Panc1 (cell line): Measurements from ENCODE around the gene RNU1-4. TPM values are rescaled to one million over a fixed set of nuclear protein-coding genes. Genes with fewer than 3 reads are reported as not detected.
"Not testable (repeated sequence)": the region's sequence is repeated elsewhere in the genome, so short reads cannot be mapped to it uniquely, and the experiment has no call there.

Source experiments
- ATAC-seq: fragments of 200-7000 bp; cut with Tn5 transposase; 2 replicates; pipeline ENCODE4 v1.9.1; 2020; ENCODE audit warnings: mild to moderate bottlenecking, moderate library complexity
- BruUV-seq: library from RNA; stranded (reverse); fragments of 400-500 nt; replicated peaks from 2 replicates; lab custom pipeline; 2021; lab: Mats Ljungman, UMichigan
- CTCF ChIA-PET: fragments of 300-600 bp; sonication (Branson Sonifier 250); formaldehyde crosslinking; loops from one replicate; lab custom pipeline; 2022; ENCODE audit warnings: antibody characterized with exemption; lab: Charles Lee
- POLR2A ChIA-PET: fragments of 300-600 bp; sonication (Branson Sonifier 250); formaldehyde crosslinking; loops from one replicate; lab custom pipeline; 2022; ENCODE audit warnings: antibody characterized with exemption; lab: Charles Lee
- DNase-seq: peaks from one replicate; pipeline ENCODE4 v3.0.0-alpha.2; 2010; ENCODE audit warnings: low read depth, low spot score
- H3K27ac ChIP-seq: 2 replicates; pipeline ENCODE4 v1.5.1; 2011; ENCODE audit warnings: mild to moderate bottlenecking, low read length, inconsistent platforms
- H3K27me3 ChIP-seq: fragments of 200-500 bp; sonication (Bioruptor generic); 2 replicates; pipeline ENCODE4 v1.6.0; 2014; ENCODE audit warnings: low read length, inconsistent platforms; ENCODE audit not compliant: control insufficient read depth, insufficient read depth
- H3K36me3 ChIP-seq: fragments of 200-500 bp; sonication (Bioruptor generic); 2 replicates; pipeline ENCODE4 v1.5.1; 2014; ENCODE audit warnings: inconsistent platforms, mild to moderate bottlenecking, low read length, moderate library complexity; ENCODE audit not compliant: control insufficient read depth, insufficient read depth
- H3K4me1 ChIP-seq: 2 replicates; pipeline ENCODE4 v1.5.1; 2011; ENCODE audit warnings: inconsistent platforms, mild to moderate bottlenecking, low read length, moderate library complexity; ENCODE audit not compliant: control insufficient read depth, insufficient read depth
- H3K4me3 ChIP-seq, 2 experiments: 2 replicates each; pipeline ENCODE4 v1.5.1; 2011 to 2012; ENCODE audit warnings: low read depth in 2 of 2, low read length in 2 of 2, mild to moderate bottlenecking in 2 of 2, inconsistent platforms in 1 of 2, moderate library complexity in 1 of 2
- H3K9me3 ChIP-seq: fragments of 200-500 bp; sonication (Bioruptor generic); 2 replicates; pipeline ENCODE4 v1.5.1; 2014; ENCODE audit warnings: low read depth, mild to moderate bottlenecking, inconsistent platforms, low read length, moderate library complexity; ENCODE audit not compliant: control insufficient read depth, insufficient read depth
- POLR2AphosphoS5 ChIP-seq: IDR thresholded peaks from 2 replicates; pipeline ENCODE4 v1.6.1; 2012; ENCODE audit warnings: mild to moderate bottlenecking, low read depth, low read length, moderate library complexity
- SIN3A ChIP-seq: IDR thresholded peaks from 2 replicates; pipeline ENCODE4 v1.6.1; 2012; ENCODE audit warnings: low read depth, mild to moderate bottlenecking, low read length, moderate library complexity, borderline replicate concordance; ENCODE audit not compliant: insufficient read depth
- TCF7L2 ChIP-seq: IDR thresholded peaks from 2 replicates; pipeline ENCODE4 v1.6.1; 2011; ENCODE audit warnings: mild to moderate bottlenecking, low read depth, low read length, inconsistent platforms
- in situ Hi-C: cut with HindIII; loops from 2 replicates; pipeline ENCODE4 v1.10.0; 2016; ENCODE audit warnings: low sequenced_read_pairs, low pct_unique_long_range_greater_than_20kb
- intact Hi-C: fragments of 100-400 bp; cut with micrococcal nuclease; formaldehyde crosslinking; loops from one replicate; pipeline ENCODE4 v1.10.0; 2022; ENCODE audit not compliant: unreplicated experiment
- total RNA-seq: library from RNA; stranded (reverse); gene quantifications from one replicate; pipeline ENCODE4 v1.2.1, GENCODE V29; 2021; ENCODE audit not compliant: unreplicated experiment
- TF ChIP-seq, protein P1 (sequence below): fragments of 450-650 bp; IDR thresholded peaks from 2 replicates; pipeline ENCODE4 v1.5.1; 2017; ENCODE audit warnings: mild to moderate bottlenecking
- TF ChIP-seq, protein P2 (sequence below), 2 experiments: IDR thresholded peaks; 2 replicates each; pipeline ENCODE4 v1.6.1; 2011 to 2012; ENCODE audit warnings: low read depth in 2 of 2, control low read depth in 1 of 2, low read length in 1 of 2, mild to moderate bottlenecking in 1 of 2, moderate library complexity in 1 of 2; ENCODE audit not compliant: insufficient read depth in 1 of 2

Gene RNU1-4
- total RNA-seq, 1 experiment from 2014 or later, result 1,290 TPM

DNA sequence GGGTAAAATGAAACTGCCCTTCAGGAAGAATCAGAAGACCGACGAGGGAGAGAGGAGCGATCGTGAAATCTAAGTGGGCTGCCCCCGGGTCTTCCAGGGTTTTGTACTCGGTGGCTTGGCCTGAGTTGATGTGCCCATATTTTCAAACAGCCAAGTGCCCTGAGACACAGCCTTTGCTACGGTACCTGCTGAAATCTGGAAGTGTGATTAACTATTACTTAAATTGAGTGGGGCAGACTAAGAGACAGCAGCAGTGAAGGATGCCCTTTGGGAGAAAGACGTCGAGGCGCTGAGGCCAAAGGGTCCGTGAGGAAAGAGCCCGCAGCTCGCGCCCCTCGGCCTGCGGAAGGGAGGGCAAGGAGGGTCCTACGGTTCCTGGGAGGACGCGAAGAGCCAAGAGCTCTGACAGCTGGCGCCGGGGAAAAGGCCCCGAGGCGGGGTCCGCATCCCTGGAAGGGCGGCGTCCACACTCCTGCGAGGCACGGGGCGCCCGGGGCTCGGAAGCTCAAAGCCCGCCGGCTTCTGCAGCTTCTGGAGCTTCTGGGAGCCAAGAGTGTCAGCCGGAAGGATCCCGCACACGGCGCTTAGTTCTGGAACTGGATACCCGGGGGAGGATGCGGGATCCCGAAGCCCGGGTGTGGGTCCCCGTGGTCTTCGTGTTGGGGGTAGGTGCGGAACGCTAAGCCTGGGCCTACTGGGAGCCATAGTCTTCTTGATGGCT, 15.4 kb upstream of the RNU1-4 start:
- Histone ChIP-seq H3K4me1 (no peaks in the 10 kb centered on the region), H3K4me3 (no peak overlapping the region), H3K9me3 (no peaks in the 10 kb centered on the region), H3K27me3 (no peaks in the 10 kb centered on the region), H3K36me3 (no peaks in the 10 kb centered on the region), H3K27ac (no peak overlapping the region)
- CTCF ChIA-PET, result interaction anchor here (0.6 kb wide), 1 partner anchor 19 kb away, joined by 4 read pairs; no protein-coding TSS in a partner anchor
- no TSS peak for BruUV-seq
- no peak for ATAC-seq
- no peak for TF ChIP-seq POLR2AphosphoS5
- TF ChIP-seq TCF7L2, result no peak
- TF ChIP-seq, protein P1, sequence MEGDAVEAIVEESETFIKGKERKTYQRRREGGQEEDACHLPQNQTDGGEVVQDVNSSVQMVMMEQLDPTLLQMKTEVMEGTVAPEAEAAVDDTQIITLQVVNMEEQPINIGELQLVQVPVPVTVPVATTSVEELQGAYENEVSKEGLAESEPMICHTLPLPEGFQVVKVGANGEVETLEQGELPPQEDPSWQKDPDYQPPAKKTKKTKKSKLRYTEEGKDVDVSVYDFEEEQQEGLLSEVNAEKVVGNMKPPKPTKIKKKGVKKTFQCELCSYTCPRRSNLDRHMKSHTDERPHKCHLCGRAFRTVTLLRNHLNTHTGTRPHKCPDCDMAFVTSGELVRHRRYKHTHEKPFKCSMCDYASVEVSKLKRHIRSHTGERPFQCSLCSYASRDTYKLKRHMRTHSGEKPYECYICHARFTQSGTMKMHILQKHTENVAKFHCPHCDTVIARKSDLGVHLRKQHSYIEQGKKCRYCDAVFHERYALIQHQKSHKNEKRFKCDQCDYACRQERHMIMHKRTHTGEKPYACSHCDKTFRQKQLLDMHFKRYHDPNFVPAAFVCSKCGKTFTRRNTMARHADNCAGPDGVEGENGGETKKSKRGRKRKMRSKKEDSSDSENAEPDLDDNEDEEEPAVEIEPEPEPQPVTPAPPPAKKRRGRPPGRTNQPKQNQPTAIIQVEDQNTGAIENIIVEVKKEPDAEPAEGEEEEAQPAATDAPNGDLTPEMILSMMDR, result no peak
- TF ChIP-seq, protein P2, sequence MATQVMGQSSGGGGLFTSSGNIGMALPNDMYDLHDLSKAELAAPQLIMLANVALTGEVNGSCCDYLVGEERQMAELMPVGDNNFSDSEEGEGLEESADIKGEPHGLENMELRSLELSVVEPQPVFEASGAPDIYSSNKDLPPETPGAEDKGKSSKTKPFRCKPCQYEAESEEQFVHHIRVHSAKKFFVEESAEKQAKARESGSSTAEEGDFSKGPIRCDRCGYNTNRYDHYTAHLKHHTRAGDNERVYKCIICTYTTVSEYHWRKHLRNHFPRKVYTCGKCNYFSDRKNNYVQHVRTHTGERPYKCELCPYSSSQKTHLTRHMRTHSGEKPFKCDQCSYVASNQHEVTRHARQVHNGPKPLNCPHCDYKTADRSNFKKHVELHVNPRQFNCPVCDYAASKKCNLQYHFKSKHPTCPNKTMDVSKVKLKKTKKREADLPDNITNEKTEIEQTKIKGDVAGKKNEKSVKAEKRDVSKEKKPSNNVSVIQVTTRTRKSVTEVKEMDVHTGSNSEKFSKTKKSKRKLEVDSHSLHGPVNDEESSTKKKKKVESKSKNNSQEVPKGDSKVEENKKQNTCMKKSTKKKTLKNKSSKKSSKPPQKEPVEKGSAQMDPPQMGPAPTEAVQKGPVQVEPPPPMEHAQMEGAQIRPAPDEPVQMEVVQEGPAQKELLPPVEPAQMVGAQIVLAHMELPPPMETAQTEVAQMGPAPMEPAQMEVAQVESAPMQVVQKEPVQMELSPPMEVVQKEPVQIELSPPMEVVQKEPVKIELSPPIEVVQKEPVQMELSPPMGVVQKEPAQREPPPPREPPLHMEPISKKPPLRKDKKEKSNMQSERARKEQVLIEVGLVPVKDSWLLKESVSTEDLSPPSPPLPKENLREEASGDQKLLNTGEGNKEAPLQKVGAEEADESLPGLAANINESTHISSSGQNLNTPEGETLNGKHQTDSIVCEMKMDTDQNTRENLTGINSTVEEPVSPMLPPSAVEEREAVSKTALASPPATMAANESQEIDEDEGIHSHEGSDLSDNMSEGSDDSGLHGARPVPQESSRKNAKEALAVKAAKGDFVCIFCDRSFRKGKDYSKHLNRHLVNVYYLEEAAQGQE (IDR thresholded peaks at IDR 0.05; ENCODE audit: insufficient read depth in 1 of 2, low read depth in 2 of 2, low read length in 1 of 2), result no peak
- TF ChIP-seq SIN3A, result no peak
- POLR2A ChIA-PET, result no interaction called here
- DNase-seq, result no peak
- in situ Hi-C loops, result no loop called here
- intact Hi-C loops, result no loop called here

DNA sequence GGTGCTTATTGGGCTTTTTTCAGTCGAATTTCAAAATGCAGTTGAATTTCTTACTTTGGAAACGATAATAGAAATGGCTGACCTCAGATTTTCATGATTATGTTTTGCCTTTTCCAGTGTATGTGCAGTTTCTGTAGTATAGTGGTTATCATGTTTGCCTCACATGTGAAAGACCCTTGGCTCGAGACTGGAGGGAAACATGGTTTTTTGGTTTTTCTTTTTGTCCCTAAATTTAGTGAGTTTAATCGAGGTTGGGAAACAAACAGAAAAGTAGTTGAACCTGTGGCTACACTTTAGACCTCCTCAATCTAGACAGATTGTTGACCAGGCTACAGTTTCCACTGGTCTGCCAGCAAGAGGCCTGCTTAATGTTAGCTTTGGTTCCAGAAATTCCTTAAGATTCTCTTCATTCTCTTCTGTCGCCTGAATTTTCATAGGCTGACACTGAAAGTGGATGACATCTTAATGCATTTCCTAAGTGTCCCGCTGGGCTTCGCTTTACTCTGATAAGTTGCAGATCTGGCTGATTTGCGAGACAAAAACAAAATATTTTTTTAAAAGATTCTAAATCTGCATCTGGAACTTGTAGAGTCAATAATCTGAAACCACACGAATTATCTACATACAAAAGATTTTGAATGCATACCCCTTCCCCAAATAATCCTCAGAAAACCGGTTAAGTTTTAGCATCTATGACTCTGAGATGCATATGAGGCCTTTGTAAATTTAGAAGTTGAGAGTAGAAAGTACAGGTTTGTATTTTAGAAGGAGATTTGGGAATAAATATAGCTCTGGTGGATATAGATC, 14.7 kb upstream of the RNU1-4 start:
- intact Hi-C loops, H3K27me3 ChIP-seq, CTCF ChIA-PET, in situ Hi-C loops, POLR2A ChIA-PET, H3K27ac ChIP-seq, H3K4me1 ChIP-seq, H3K9me3 ChIP-seq, ATAC-seq, BruUV-seq, H3K36me3 ChIP-seq, DNase-seq, H3K4me3 ChIP-seq: not testable (repeated sequence)
